ENCODE results near the gene TMEM8B. TPM values are rescaled to one million over a fixed set of nuclear protein-coding genes. Genes with fewer than 3 reads are reported as not detected.

Gene TMEM8B
- total RNA-seq, 1 donor from 2014 or later: 4.8 TPM

DNA sequence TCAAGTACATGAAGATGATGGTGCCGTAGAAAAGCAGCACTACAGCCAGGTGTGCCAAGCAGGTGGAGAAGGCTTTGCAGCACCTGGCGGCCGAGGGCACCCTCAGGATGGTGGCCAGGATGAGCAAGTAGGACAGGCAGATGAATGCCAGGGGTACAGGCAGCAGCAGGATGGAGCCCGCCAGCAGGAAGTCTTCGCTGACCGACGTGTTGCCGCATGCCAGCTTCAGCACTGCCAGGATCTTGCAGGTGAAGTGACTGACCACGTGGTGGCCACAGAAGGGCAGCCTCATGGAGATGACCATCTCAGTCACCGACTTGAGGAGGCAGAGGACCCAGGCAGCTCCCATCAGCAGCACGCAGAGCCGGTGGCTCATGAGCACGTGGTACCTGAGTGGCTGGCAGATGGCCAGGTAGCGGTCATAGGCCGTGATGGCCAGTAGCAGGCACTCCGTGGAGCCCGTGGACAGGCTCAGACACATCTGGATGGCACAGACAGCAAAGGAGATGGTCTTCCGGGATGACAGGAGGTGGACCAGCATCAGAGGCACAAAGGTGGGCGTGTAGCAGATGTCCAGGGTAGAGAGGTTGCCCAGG, 40.7 kb downstream of the TMEM8B start:
- Histone ChIP-seq H3F3A (ENCODE audit: low read depth) (no peaks in the 10 kb centered on the region), H3K9ac (no peak overlapping the region), H3K4me1 (no peaks in the 10 kb centered on the region), H3K27me3 (no peaks in the 10 kb centered on the region), H3K79me2 (ENCODE audit: low read depth) (no peaks in the 10 kb centered on the region), H3K9me3 (ENCODE audit: low read depth) (no peaks in the 10 kb centered on the region), H3K36me3 (no peaks in the 10 kb centered on the region), H3K4me2 (no peak overlapping the region), H4K20me1 (ENCODE audit: low read depth) (no peaks in the 10 kb centered on the region), H2AFZ (replicated peaks) (no peak overlapping the region), H3K4me3 (no peak overlapping the region), H3K27ac (no peak overlapping the region)
- peaks cover 2% of the 10 kb centered on the region for H3K27me3 Mint-ChIP-seq (ENCODE audit: insufficient read depth, low read depth)
- H3K9me3 Mint-ChIP-seq: no peaks in the 10 kb centered on the region
- H3K27ac Mint-ChIP-seq: peak overlapping the region; percentile 66
- TF ChIP-seq EZH2 (IDR thresholded peaks at IDR 0.05): no peak
- TF ChIP-seq, protein P1, sequence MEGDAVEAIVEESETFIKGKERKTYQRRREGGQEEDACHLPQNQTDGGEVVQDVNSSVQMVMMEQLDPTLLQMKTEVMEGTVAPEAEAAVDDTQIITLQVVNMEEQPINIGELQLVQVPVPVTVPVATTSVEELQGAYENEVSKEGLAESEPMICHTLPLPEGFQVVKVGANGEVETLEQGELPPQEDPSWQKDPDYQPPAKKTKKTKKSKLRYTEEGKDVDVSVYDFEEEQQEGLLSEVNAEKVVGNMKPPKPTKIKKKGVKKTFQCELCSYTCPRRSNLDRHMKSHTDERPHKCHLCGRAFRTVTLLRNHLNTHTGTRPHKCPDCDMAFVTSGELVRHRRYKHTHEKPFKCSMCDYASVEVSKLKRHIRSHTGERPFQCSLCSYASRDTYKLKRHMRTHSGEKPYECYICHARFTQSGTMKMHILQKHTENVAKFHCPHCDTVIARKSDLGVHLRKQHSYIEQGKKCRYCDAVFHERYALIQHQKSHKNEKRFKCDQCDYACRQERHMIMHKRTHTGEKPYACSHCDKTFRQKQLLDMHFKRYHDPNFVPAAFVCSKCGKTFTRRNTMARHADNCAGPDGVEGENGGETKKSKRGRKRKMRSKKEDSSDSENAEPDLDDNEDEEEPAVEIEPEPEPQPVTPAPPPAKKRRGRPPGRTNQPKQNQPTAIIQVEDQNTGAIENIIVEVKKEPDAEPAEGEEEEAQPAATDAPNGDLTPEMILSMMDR (IDR thresholded peaks at IDR 0.05): no peak
- TF ChIP-seq EZH2phosphoT487 (IDR thresholded peaks at IDR 0.05): no peak
- H3K4me3 Mint-ChIP-seq: no peak overlapping the region
- no peak for DNase-seq (ENCODE audit: low spot score)
- peaks cover 7% of the 10 kb centered on the region for H3K4me1 Mint-ChIP-seq
- H3K36me3 Mint-ChIP-seq: no peaks in the 10 kb centered on the region

DNA sequence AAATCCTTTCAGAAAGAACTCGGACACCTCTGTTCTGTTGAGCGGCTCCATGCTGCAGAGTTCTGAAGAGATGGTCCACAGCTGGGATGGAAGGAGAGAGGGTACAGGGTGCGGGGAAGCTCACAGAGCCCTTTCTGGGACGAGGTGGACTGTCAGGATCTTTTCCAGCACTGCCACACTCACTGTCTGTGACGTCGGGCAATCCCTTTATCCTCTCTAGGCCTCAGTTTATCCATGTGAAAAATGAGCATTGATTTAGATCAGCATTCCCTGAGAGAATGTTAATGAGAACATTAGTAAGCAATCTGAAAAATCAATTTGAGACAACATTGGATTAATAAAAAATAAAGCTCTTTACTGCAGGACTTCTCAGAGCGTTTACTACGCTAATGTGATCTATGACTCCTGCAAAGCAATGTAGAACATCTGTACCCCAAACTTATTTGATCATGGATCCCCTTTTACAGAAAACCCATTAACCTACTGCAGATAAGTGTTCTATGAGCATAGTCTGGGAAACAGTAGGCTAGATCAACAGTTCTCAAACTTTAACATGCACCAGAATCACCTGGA, 41.4 kb downstream of the TMEM8B start, which contains the start of gene OR13J1:
Gene OR13J1 (minus strand): TSS at position 51 of the 573 bp plus-strand sequence. CDS start 0 bp downstream, at position 51.
- no peaks in the 10 kb centered on the region for H3K36me3 Mint-ChIP-seq
- H3K27me3 ChIP-seq: no peaks in the 10 kb centered on the region
- TF ChIP-seq, protein P1 (IDR thresholded peaks at IDR 0.05): no peak
- H3K36me3 ChIP-seq: no peaks in the 10 kb centered on the region
- peaks cover under 1% of the 10 kb centered on the region for H3K9me3 Mint-ChIP-seq
- H3K27ac Mint-ChIP-seq: peak within 1 kb of the TSS; percentile 66
- H3K4me3 ChIP-seq: no peak within 1 kb of the TSS
- peaks cover 2% of the 10 kb centered on the region for H3K27me3 Mint-ChIP-seq (ENCODE audit: insufficient read depth, low read depth)
- no peak within 1 kb of the TSS for H3K4me2 ChIP-seq
- H4K20me1 ChIP-seq (ENCODE audit: low read depth): no peaks in the 10 kb centered on the region
- DNase-seq (ENCODE audit: low spot score): no peak
- H3K79me2 ChIP-seq (ENCODE audit: low read depth): no peaks in the 10 kb centered on the region
- H2AFZ ChIP-seq (replicated peaks): no peak within 1 kb of the TSS
- H3K4me1 Mint-ChIP-seq: peaks cover 7% of the 10 kb centered on the region
- H3K27ac ChIP-seq: no peak within 1 kb of the TSS
- no peak within 1 kb of the TSS for H3K9ac ChIP-seq
- no peaks in the 10 kb centered on the region for H3F3A ChIP-seq (ENCODE audit: low read depth)
- no peaks in the 10 kb centered on the region for H3K9me3 ChIP-seq (ENCODE audit: low read depth)
- H3K4me1 ChIP-seq: no peaks in the 10 kb centered on the region
- H3K4me3 Mint-ChIP-seq: no peak within 1 kb of the TSS

DNA sequence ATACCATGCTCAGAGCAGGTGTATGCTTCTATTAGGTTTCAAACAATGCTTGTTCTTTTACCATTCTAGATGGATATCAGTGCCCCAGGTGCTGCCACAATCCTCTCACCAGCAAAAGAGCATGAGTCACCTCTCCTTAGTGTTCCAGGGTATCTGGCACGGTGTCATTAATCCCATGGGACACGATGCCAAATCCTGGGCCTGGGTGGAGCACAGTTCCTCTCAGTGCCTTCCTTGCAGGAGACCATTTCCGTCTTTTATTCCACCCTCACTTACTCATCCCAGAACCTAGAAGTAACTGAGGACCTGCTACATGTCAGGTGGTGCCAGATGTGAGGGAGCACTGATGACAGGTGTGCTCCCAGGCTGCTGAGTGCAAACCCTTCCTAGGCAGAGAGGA, 42.5 kb downstream of the TMEM8B start:
- no peak overlapping the region for H3K4me3 ChIP-seq
- no peaks in the 10 kb centered on the region for H3K4me1 ChIP-seq
- H2AFZ ChIP-seq (replicated peaks): no peak overlapping the region
- Mint-ChIP-seq H3K36me3 (no peaks in the 10 kb centered on the region), H3K27ac (no peak overlapping the region), H3K27me3 (ENCODE audit: insufficient read depth, low read depth) (no peaks in the 10 kb centered on the region), H3K4me1 (peaks cover 7% of the 10 kb centered on the region), H3K9me3 (peaks cover 8% of the 10 kb centered on the region), H3K4me3 (no peak overlapping the region)
- H3F3A ChIP-seq (ENCODE audit: low read depth): no peaks in the 10 kb centered on the region
- no peaks in the 10 kb centered on the region for H3K27me3 ChIP-seq
- H3K36me3 ChIP-seq: no peaks in the 10 kb centered on the region
- H3K4me2 ChIP-seq: no peak overlapping the region
- no peak overlapping the region for H3K27ac ChIP-seq
- no peaks in the 10 kb centered on the region for H3K9me3 ChIP-seq (ENCODE audit: low read depth)
- no peak for TF ChIP-seq EZH2phosphoT487 (IDR thresholded peaks at IDR 0.05)
- TF ChIP-seq, protein P1 (IDR thresholded peaks at IDR 0.05): no peak
- TF ChIP-seq EZH2 (IDR thresholded peaks at IDR 0.05): no peak
- no peak for DNase-seq (ENCODE audit: low spot score)
- no peaks in the 10 kb centered on the region for H3K79me2 ChIP-seq (ENCODE audit: low read depth)
- H4K20me1 ChIP-seq (ENCODE audit: low read depth): no peaks in the 10 kb centered on the region
- H3K9ac ChIP-seq: no peak overlapping the region
